IMR-90 (cell line): ENCODE results near the gene SEMA6C. TPM values are rescaled to one million over a fixed set of nuclear protein-coding genes. Genes with fewer than 3 reads are reported as not detected.

Experiments
- ATAC-seq: fragments of 200-7000 bp; cut with Tn5 transposase; 2 replicates; pipeline ENCODE4 v1.9.1; 2020; ENCODE audit warnings: low read depth, mild to moderate bottlenecking, moderate library complexity
- BruUV-seq: library from RNA; stranded (reverse); fragments of 400-500 nt; replicated peaks from 2 replicates; lab custom pipeline; 2021; lab: Mats Ljungman, UMichigan
- CTCF ChIA-PET: fragments of 300-600 bp; formaldehyde crosslinking; extraction: SDS; loops from one replicate; lab custom pipeline; 2021; ENCODE audit warnings: antibody characterized with exemption; lab: Yijun Ruan, JAX
- POLR2A ChIA-PET: fragments of 300-600 bp; sonication (Branson Sonifier 250); formaldehyde crosslinking; loops from one replicate; lab custom pipeline; 2022; ENCODE audit warnings: antibody characterized with exemption; ENCODE audit not compliant: unreplicated experiment; lab: Charles Lee
- DNase-seq: peaks from one replicate; pipeline ENCODE4 v3.0.0; 2013
- H2AFZ ChIP-seq: replicated peaks from 2 replicates; pipeline ENCODE3; 2013; ENCODE audit warnings: low read length, mild to moderate bottlenecking; ENCODE audit not compliant: poor library complexity
- H2AK5ac ChIP-seq: 2 replicates; pipeline ENCODE4 v1.6.1; 2013; ENCODE audit warnings: low read depth, low read length, inconsistent platforms
- H2AK9ac ChIP-seq: replicated peaks from 2 replicates; pipeline ENCODE3; 2013; ENCODE audit warnings: mild to moderate bottlenecking, low read depth, low read length, moderate library complexity; ENCODE audit not compliant: poor library complexity
- H2BK120ac ChIP-seq: 2 replicates; pipeline ENCODE4 v1.6.1; 2013; ENCODE audit warnings: low read depth, low read length, inconsistent platforms
- H2BK15ac ChIP-seq: 3 replicates; pipeline ENCODE4 v1.6.1; 2013; ENCODE audit warnings: low read depth, low read length, inconsistent platforms
- H2BK20ac ChIP-seq: 2 replicates; pipeline ENCODE4 v1.6.1; 2013; ENCODE audit warnings: low read depth, mild to moderate bottlenecking, inconsistent platforms, low read length, moderate library complexity
- H2BK5ac ChIP-seq: 2 replicates; pipeline ENCODE4 v1.6.1; 2013; ENCODE audit warnings: mild to moderate bottlenecking, low read depth, low read length, inconsistent platforms; ENCODE audit not compliant: poor library complexity, severe bottlenecking
- H3K14ac ChIP-seq: replicated peaks from 2 replicates; pipeline ENCODE4 v1.6.1; 2013; ENCODE audit warnings: low read depth, low read length, inconsistent platforms
- H3K18ac ChIP-seq: 2 replicates; pipeline ENCODE4 v1.6.1; 2013; ENCODE audit warnings: low read depth, low read length, control low read depth
- H3K23ac ChIP-seq: 2 replicates; pipeline ENCODE4 v1.6.1; 2013; ENCODE audit warnings: low read depth, low read length, inconsistent platforms
- H3K27ac ChIP-seq: 2 replicates; pipeline ENCODE4 v1.5.1; 2013; ENCODE audit warnings: mild to moderate bottlenecking, control low read depth, low read length; ENCODE audit not compliant: insufficient read depth
- H3K27me3 ChIP-seq: 2 replicates; pipeline ENCODE4 v1.6.1; 2013; ENCODE audit warnings: low read length; ENCODE audit not compliant: control insufficient read depth, insufficient read depth
- H3K36me3 ChIP-seq: 2 replicates; pipeline ENCODE4 v1.6.1; 2013; ENCODE audit warnings: low read length, mixed read lengths; ENCODE audit not compliant: control insufficient read depth, insufficient read depth
- H3K4ac ChIP-seq: 2 replicates; pipeline ENCODE4 v1.6.1; 2013; ENCODE audit warnings: low read depth, low read length, inconsistent platforms
- H3K4me1 ChIP-seq: 2 replicates; pipeline ENCODE4 v1.6.1; 2013; ENCODE audit warnings: low read length, mixed read lengths; ENCODE audit not compliant: control insufficient read depth, insufficient read depth
- H3K4me2 ChIP-seq: 2 replicates; pipeline ENCODE4 v1.6.1; 2013; ENCODE audit warnings: low read depth, mild to moderate bottlenecking, control low read depth, low read length, moderate library complexity
- H3K4me3 ChIP-seq: 2 replicates; pipeline ENCODE4 v1.5.1; 2013; ENCODE audit warnings: low read depth, mild to moderate bottlenecking, control low read depth, low read length, moderate library complexity; ENCODE audit not compliant: insufficient read depth
- H3K56ac ChIP-seq: 2 replicates; pipeline ENCODE4 v1.6.1; 2013; ENCODE audit warnings: low read length, inconsistent platforms; ENCODE audit not compliant: insufficient read depth; ENCODE audit errors: extremely low read depth
- H3K79me1 ChIP-seq, 2 experiments: 2 replicates each; pipeline ENCODE4 v1.6.1; 2013; ENCODE audit warnings: low read length in 2 of 2, inconsistent platforms in 1 of 2, low read depth in 1 of 2
- H3K9ac ChIP-seq: 2 replicates; pipeline ENCODE4 v1.6.1; 2013; ENCODE audit warnings: low read depth, low read length, control low read depth
- H3K9me1 ChIP-seq: 2 replicates; pipeline ENCODE4 v1.6.1; 2013; ENCODE audit warnings: low read length, inconsistent platforms; ENCODE audit not compliant: insufficient read depth
- H3K9me3 ChIP-seq: 2 replicates; pipeline ENCODE4 v1.6.1; 2013; ENCODE audit warnings: low read length; ENCODE audit not compliant: control insufficient read depth, insufficient read depth
- H4K20me1 ChIP-seq: 2 replicates; pipeline ENCODE4 v1.6.1; 2013; ENCODE audit warnings: low read length, inconsistent platforms; ENCODE audit not compliant: insufficient read depth
- H4K5ac ChIP-seq: 2 replicates; pipeline ENCODE4 v1.6.1; 2013; ENCODE audit warnings: mild to moderate bottlenecking, low read depth, low read length, control low read depth
- H4K8ac ChIP-seq, 2 experiments: 2 replicates each; pipeline ENCODE4 v1.6.1; 2013; ENCODE audit warnings: low read depth in 2 of 2, low read length in 2 of 2, control low read depth in 1 of 2, inconsistent platforms in 1 of 2
- H4K91ac ChIP-seq: 2 replicates; pipeline ENCODE4 v1.6.1; 2013; ENCODE audit warnings: low read depth, low read length, inconsistent platforms; ENCODE audit not compliant: insufficient read depth
- MXI1 ChIP-seq: IDR thresholded peaks from 2 replicates; pipeline ENCODE4 v1.6.1; 2012; ENCODE audit warnings: low read depth, mild to moderate bottlenecking, low read length, moderate library complexity, borderline replicate concordance
- RFX5 ChIP-seq: IDR thresholded peaks from 2 replicates; pipeline ENCODE4 v1.8.0; 2012; ENCODE audit warnings: low read depth, mild to moderate bottlenecking, low read length, moderate library complexity
- WGBS, 2 experiments: methylation state at CpG; one replicate each; pipeline versions ENCODE4 v1.1.5 to v1.1.7; 2013; ENCODE audit warnings: missing lambda C conversion rate in 2 of 2; ENCODE audit not compliant: insufficient read length in 1 of 2; ENCODE audit errors: extremely low coverage in 2 of 2; 5-methylcytosine and 5-hydroxymethylcytosine counted together
- dilution Hi-C: fragments of 300-500 bp; cut with HindIII; formaldehyde crosslinking; loops from one replicate; pipeline ENCODE4 v1.14.3; 2018; ENCODE audit warnings: low sequenced_read_pairs; ENCODE audit not compliant: unreplicated experiment
- in situ Hi-C: fragments of 300-500 bp; cut with MboI; formaldehyde crosslinking; loops from 3 replicates; pipeline ENCODE4 v1.14.3; 2019; ENCODE audit warnings: low sequenced_read_pairs, inconsistent platforms, mixed read lengths
- intact Hi-C: fragments of 100-400 bp; cut with micrococcal nuclease; formaldehyde crosslinking; loops from 2 replicates; pipeline ENCODE4 v1.10.0; 2022
- polyA plus RNA-seq, 3 experiments: library from polyadenylated mRNA; depleted of rRNA; stranded (reverse); fragments of >200 nt; gene quantifications; 2 replicates each; pipeline ENCODE4 v1.2.3, GENCODE V29; 2012; ENCODE audit warnings: low replicate concordance in 1 of 3
- total RNA-seq: library from RNA; depleted of rRNA; stranded (reverse); fragments of >200 nt; gene quantifications from 2 replicates; pipeline ENCODE4 v1.2.3, GENCODE V29; 2012

SEMA6C gene
- total and polyA plus RNA-seq, 2 of the 4 experiments (the other 2 are of a cell fraction) = 0.36 to 2.0 TPM

DNA sequence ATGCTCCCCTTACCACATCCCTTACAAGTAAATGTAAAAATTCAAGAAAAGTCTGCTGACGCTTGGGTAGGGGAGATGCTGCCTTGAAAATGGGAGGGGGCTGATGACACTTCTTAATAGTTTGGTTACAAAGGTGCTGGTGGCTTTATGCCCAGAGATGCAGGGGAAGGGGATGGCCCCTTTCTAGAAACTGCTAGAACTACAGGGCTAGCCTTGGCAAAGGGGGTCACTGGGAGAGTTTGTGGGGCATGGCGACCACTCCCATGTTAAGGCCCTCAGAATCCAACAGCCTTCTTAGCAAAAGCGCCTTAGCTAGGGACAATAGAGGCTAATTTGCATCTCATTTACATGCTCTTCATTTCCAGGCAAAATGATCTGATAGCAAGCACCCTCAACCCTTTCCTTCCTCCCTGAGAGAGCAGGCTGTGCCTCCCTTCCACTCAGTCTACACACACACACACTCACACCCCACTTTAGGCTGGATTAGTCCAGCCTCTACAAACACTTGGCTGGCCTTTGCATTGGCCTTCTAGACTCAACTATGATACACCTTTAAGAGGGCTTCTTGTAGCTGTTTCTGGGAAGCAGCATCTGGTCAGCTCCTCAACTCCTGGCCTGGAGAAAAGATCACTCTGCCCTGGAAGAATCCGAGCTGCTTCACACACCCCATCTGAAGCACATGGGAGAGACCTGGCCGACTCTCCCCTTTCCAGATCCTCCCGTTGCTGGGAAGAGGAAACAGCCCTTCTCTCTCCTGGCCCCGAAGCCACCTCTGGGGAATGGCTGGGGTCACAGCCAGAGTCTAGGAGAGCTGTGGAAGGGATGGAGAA lies 1.7 kb downstream of the SEMA6C start:
- Histone ChIP-seq H2AK9ac (no peak overlapping the region), H3K18ac (no peak overlapping the region), H3K27me3 (peaks cover 2% of the 10 kb centered on the region; the same call in 1 of the 2 replicates), H3K4me3 (no peak overlapping the region), H3K27ac (no peak overlapping the region), H2BK120ac (no peak overlapping the region), H3K9me3 (no peaks in the 10 kb centered on the region), H3K56ac (no peak overlapping the region), H4K8ac (no peak overlapping the region), H2AFZ (no peak overlapping the region), H4K20me1 (peaks cover 5% of the 10 kb centered on the region; the same call in 1 of the 2 replicates), H3K4ac (no peak overlapping the region), H3K9me1 (peaks cover 4% of the 10 kb centered on the region; the same call in 1 of the 2 replicates), H2BK15ac (no peak overlapping the region), H4K5ac (no peak overlapping the region), H3K79me1 (peaks cover 0 to 6% of the 10 kb centered on the region in 2 experiments; a peak in 1 of 4 replicates), H3K4me2 (no peak overlapping the region), H3K9ac (no peak overlapping the region), H2BK5ac (no peak overlapping the region), H2AK5ac (no peak overlapping the region), H2BK20ac (no peak overlapping the region), H3K4me1 (peaks cover 5% of the 10 kb centered on the region), H3K36me3 (no peaks in the 10 kb centered on the region; the same call in 1 of the 2 replicates), H3K23ac (no peak overlapping the region), H3K14ac (no peak overlapping the region), H4K91ac (no peak overlapping the region)
- dilution Hi-C loops (no loop called here), in situ Hi-C loops (no loop called here), intact Hi-C loops (loop anchor here (5.0 kb wide), 1 partner anchor 72 kb away; the partner anchor contains the start of gene GABPB2)
- CTCF ChIA-PET = interaction anchor here (1.1 kb wide), 1 partner anchor 41 kb away, joined by 3 read pairs; no protein-coding TSS in a partner anchor
- DNase-seq = no peak
- TF ChIP-seq MXI1 = no peak
- TF ChIP-seq RFX5 = no peak
- BruUV-seq = no TSS peak
- no peak for ATAC-seq
- WGBS, 2 experiments = 82% methylated on average over 2 of the region's 7 CpGs; no CpG with 5 or more reads in 1 of the 2 experiments
- POLR2A ChIA-PET = no interaction called here
